Activated T-helper 1 cell treated with anti-CD3 and anti-CD28 coated beads, Interleukin-12 subunit alpha, Interleukin-12 subunit beta, Interleukin-2, Interleukin-4 antibody, amounts not matched to agents 30 ng/mL and 10 ng/mL and 1 ng/mL, durations not matched to agents 14 hours and 24 hours and 36 hours (primary cell): Measurements from ENCODE around the gene DOCK3. TPM values are rescaled to one million over a fixed set of nuclear protein-coding genes. Genes with fewer than 3 reads are reported as not detected.
"Not testable (repeated sequence)": the region's sequence is repeated elsewhere in the genome, so short reads cannot be mapped to it uniquely, and the experiment has no call there.

Source experiments
- DNase-seq: peaks from one replicate; pipeline ENCODE4 v3.0.0; 2021; ENCODE audit warnings: low spot score
- H3K27ac Mint-ChIP-seq: one replicate; pipeline ENCODE4 v1.8.0; 2021; ENCODE audit warnings: mild to moderate bottlenecking, mixed read lengths
- H3K27me3 Mint-ChIP-seq: one replicate; pipeline ENCODE4 v1.8.0; 2022; ENCODE audit warnings: mild to moderate bottlenecking, moderate library complexity, mixed read lengths; ENCODE audit not compliant: insufficient read depth
- H3K36me3 Mint-ChIP-seq: one replicate; pipeline ENCODE4 v1.8.0; 2021; ENCODE audit warnings: low read depth, mixed read lengths
- H3K4me1 Mint-ChIP-seq: one replicate; pipeline ENCODE4 v1.8.0; 2021; ENCODE audit warnings: low read depth, mixed read lengths
- H3K4me3 Mint-ChIP-seq: one replicate; pipeline ENCODE4 v1.8.0; 2021; ENCODE audit warnings: mild to moderate bottlenecking, moderate library complexity, mixed read lengths
- H3K9me3 Mint-ChIP-seq: one replicate; pipeline ENCODE4 v1.8.0; 2021; ENCODE audit warnings: mixed read lengths
- intact Hi-C: fragments of 100-400 bp; cut with micrococcal nuclease; formaldehyde crosslinking; loops from one replicate; pipeline ENCODE4 v1.15.1; 2024
- total RNA-seq: library from RNA; stranded (reverse); gene quantifications from 2 replicates; pipeline ENCODE4 v1.2.3, GENCODE V29; 2022

The DOCK3 gene
- total RNA-seq, 1 donor from 2014 or later: 1.5 TPM

- no peak overlapping the region for H3K27ac Mint-ChIP-seq
- intact Hi-C loops: no loop called here
- no peaks in the 10 kb centered on the region for H3K27me3 Mint-ChIP-seq
- peaks cover 10% of the 10 kb centered on the region for H3K4me1 Mint-ChIP-seq
- no peak overlapping the region for H3K4me3 Mint-ChIP-seq
- H3K9me3 Mint-ChIP-seq: no peaks in the 10 kb centered on the region
- DNase-seq: no peak
- no peaks in the 10 kb centered on the region for H3K36me3 Mint-ChIP-seq
Measured at GRCh38 chr3:51275111-51275805, 600.5 kb downstream of the DOCK3 start.

GRCh38 chr3:51276046-51276445 is 601.3 kb downstream of the DOCK3 start:
- intact Hi-C loops: no loop called here
- Mint-ChIP-seq H3K4me3 (no peak overlapping the region), H3K9me3 (no peaks in the 10 kb centered on the region), H3K36me3 (no peaks in the 10 kb centered on the region), H3K4me1 (peaks cover 3% of the 10 kb centered on the region), H3K27ac (no peak overlapping the region), H3K27me3 (no peaks in the 10 kb centered on the region)
- DNase-seq: no peak

GRCh38 chr3:51279448-51279847 is 604.7 kb downstream of the DOCK3 start:
- Mint-ChIP-seq H3K9me3 (no peaks in the 10 kb centered on the region), H3K4me3 (no peak overlapping the region), H3K27me3 (no peaks in the 10 kb centered on the region), H3K27ac (no peak overlapping the region), H3K4me1 (no peaks in the 10 kb centered on the region), H3K36me3 (no peaks in the 10 kb centered on the region)
- DNase-seq: no peak
- intact Hi-C loops: no loop called here

- Mint-ChIP-seq H3K9me3 (no peaks in the 10 kb centered on the region), H3K27me3 (no peaks in the 10 kb centered on the region)
Measured at GRCh38 chr3:51280176-51280575, 605.4 kb downstream of the DOCK3 start.

GRCh38 chr3:51282931-51283330 is 608.2 kb downstream of the DOCK3 start:
- intact Hi-C loops: no loop called here
- Mint-ChIP-seq H3K4me3 (no peak overlapping the region), H3K27me3 (no peaks in the 10 kb centered on the region), H3K36me3 (no peaks in the 10 kb centered on the region), H3K9me3 (peaks cover 7% of the 10 kb centered on the region), H3K27ac (no peak overlapping the region), H3K4me1 (no peaks in the 10 kb centered on the region)
- no peak for DNase-seq

More at GRCh38 chr3:51280176-51280575, 605.4 kb downstream of the DOCK3 start:
- Mint-ChIP-seq H3K4me3 (no peak overlapping the region), H3K27ac (no peak overlapping the region), H3K4me1 (no peaks in the 10 kb centered on the region), H3K36me3 (no peaks in the 10 kb centered on the region)
- no peak for DNase-seq
- intact Hi-C loops: no loop called here

- intact Hi-C loops: no loop called here
- no peaks in the 10 kb centered on the region for H3K4me1 Mint-ChIP-seq
- no peak for DNase-seq
- peaks cover 7% of the 10 kb centered on the region for H3K9me3 Mint-ChIP-seq
- no peak overlapping the region for H3K27ac Mint-ChIP-seq
- no peaks in the 10 kb centered on the region for H3K36me3 Mint-ChIP-seq
- no peak overlapping the region for H3K4me3 Mint-ChIP-seq
- H3K27me3 Mint-ChIP-seq: no peaks in the 10 kb centered on the region
Measured at GRCh38 chr3:51283421-51283820, 608.7 kb downstream of the DOCK3 start.

GRCh38 chr3:51295625-51296024 is 620.9 kb downstream of the DOCK3 start:
- no peak overlapping the region for H3K4me3 Mint-ChIP-seq
- intact Hi-C loops: no loop called here
- no peaks in the 10 kb centered on the region for H3K36me3 Mint-ChIP-seq
- no peaks in the 10 kb centered on the region for H3K4me1 Mint-ChIP-seq
- peaks cover 12% of the 10 kb centered on the region for H3K9me3 Mint-ChIP-seq
- H3K27ac Mint-ChIP-seq: no peak overlapping the region
- H3K27me3 Mint-ChIP-seq: peaks cover 7% of the 10 kb centered on the region
- DNase-seq: no peak

GRCh38 chr3:51297333-51297732 is 622.6 kb downstream of the DOCK3 start:
- no peak overlapping the region for H3K27ac Mint-ChIP-seq
- H3K36me3 Mint-ChIP-seq: no peaks in the 10 kb centered on the region
- intact Hi-C loops: no loop called here
- H3K4me1 Mint-ChIP-seq: no peaks in the 10 kb centered on the region
- no peak for DNase-seq
- peaks cover 7% of the 10 kb centered on the region for H3K27me3 Mint-ChIP-seq
- no peak overlapping the region for H3K4me3 Mint-ChIP-seq
- H3K9me3 Mint-ChIP-seq: peaks cover 7% of the 10 kb centered on the region

- Mint-ChIP-seq H3K4me3 (no peak overlapping the region), H3K27me3 (peaks cover 7% of the 10 kb centered on the region), H3K9me3 (peaks cover 11% of the 10 kb centered on the region), H3K36me3 (no peaks in the 10 kb centered on the region), H3K27ac (no peak overlapping the region), H3K4me1 (no peaks in the 10 kb centered on the region)
- intact Hi-C loops: no loop called here
- no peak for DNase-seq
Measured at GRCh38 chr3:51304230-51304629, 629.5 kb downstream of the DOCK3 start.

- no peaks in the 10 kb centered on the region for H3K4me1 Mint-ChIP-seq
- no peaks in the 10 kb centered on the region for H3K36me3 Mint-ChIP-seq
- H3K4me3 Mint-ChIP-seq: no peak overlapping the region
- intact Hi-C loops: no loop called here
- no peak overlapping the region for H3K27ac Mint-ChIP-seq
- DNase-seq: no peak
- H3K9me3 Mint-ChIP-seq: peaks cover 11% of the 10 kb centered on the region
- peaks cover 1% of the 10 kb centered on the region for H3K27me3 Mint-ChIP-seq
Measured at GRCh38 chr3:51306093-51306492, 631.4 kb downstream of the DOCK3 start.

- no peak overlapping the region for H3K27ac Mint-ChIP-seq
Measured at GRCh38 chr3:51307458-51307857, 632.7 kb downstream of the DOCK3 start.

GRCh38 chr3:51307945-51308607 is 633.3 kb downstream of the DOCK3 start:
- H3K36me3 Mint-ChIP-seq, H3K4me3 Mint-ChIP-seq, intact Hi-C loops, DNase-seq, H3K4me1 Mint-ChIP-seq, H3K27me3 Mint-ChIP-seq, H3K27ac Mint-ChIP-seq, H3K9me3 Mint-ChIP-seq: not testable (repeated sequence)

More at GRCh38 chr3:51307458-51307857, 632.7 kb downstream of the DOCK3 start:
- Mint-ChIP-seq H3K36me3 (no peaks in the 10 kb centered on the region), H3K4me3 (no peak overlapping the region), H3K9me3 (peaks cover 6% of the 10 kb centered on the region), H3K27me3 (peaks cover 1% of the 10 kb centered on the region), H3K4me1 (no peaks in the 10 kb centered on the region)
- intact Hi-C loops: no loop called here
- DNase-seq: no peak

GRCh38 chr3:51311055-51311454 is 636.3 kb downstream of the DOCK3 start:
- Mint-ChIP-seq H3K36me3 (no peaks in the 10 kb centered on the region), H3K9me3 (peaks cover 6% of the 10 kb centered on the region), H3K4me3 (no peak overlapping the region), H3K27me3 (no peaks in the 10 kb centered on the region), H3K27ac (no peak overlapping the region), H3K4me1 (no peaks in the 10 kb centered on the region)
- DNase-seq: no peak
- intact Hi-C loops: loop anchor here (1.0 to 2.0 kb wide), 2 partner anchors 340 to 694 kb away; partner anchors contain the start of gene MAPKAPK3
